ENCODE results near the gene GNG5.
"Not testable (repeated sequence)": the region's sequence is repeated elsewhere in the genome, so short reads cannot be mapped to it uniquely, and the experiment has no call there.

GNG5 gene

DNA sequence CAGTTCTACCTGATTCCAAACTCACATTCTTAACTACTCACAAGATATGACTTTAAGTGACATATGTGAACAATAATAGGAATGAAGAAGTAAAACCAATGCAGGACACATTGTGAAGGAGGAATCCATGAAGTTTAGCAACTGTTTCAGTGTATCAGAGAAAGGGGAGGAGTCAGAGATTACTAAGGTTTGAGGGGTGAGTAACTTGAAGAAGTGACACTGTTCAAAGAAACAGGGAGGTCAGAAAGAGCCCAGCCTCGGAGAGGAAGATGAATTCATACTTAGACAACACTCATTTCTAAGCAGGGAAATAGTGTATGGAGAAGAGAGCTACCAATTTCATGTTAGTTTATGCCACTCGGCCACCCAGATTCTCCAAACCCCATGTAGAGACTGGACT, 55.5 kb downstream of the GNG5 start:
- Histone ChIP-seq H3K4me1 (no peaks in the 10 kb centered on the region), H3K27me3 (no peaks in the 10 kb centered on the region), H3K27ac (no peak overlapping the region), H3K4me3 (no peak overlapping the region), H3K9me3 (no peaks in the 10 kb centered on the region), H3K36me3 (no peaks in the 10 kb centered on the region)
- intact Hi-C loops (cut with DNase I; ENCODE audit: low total_unique reads) = loop anchor here (10.0 kb wide), 1 partner anchor 314 kb away; no protein-coding TSS in a partner anchor
- no peak for DNase-seq
- TF ChIP-seq, protein P1, sequence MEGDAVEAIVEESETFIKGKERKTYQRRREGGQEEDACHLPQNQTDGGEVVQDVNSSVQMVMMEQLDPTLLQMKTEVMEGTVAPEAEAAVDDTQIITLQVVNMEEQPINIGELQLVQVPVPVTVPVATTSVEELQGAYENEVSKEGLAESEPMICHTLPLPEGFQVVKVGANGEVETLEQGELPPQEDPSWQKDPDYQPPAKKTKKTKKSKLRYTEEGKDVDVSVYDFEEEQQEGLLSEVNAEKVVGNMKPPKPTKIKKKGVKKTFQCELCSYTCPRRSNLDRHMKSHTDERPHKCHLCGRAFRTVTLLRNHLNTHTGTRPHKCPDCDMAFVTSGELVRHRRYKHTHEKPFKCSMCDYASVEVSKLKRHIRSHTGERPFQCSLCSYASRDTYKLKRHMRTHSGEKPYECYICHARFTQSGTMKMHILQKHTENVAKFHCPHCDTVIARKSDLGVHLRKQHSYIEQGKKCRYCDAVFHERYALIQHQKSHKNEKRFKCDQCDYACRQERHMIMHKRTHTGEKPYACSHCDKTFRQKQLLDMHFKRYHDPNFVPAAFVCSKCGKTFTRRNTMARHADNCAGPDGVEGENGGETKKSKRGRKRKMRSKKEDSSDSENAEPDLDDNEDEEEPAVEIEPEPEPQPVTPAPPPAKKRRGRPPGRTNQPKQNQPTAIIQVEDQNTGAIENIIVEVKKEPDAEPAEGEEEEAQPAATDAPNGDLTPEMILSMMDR (IDR thresholded peaks at IDR 0.05) = no peak

- H3K4me1 ChIP-seq; H3K27me3 ChIP-seq; H3K9me3 ChIP-seq; H3K4me3 ChIP-seq; DNase-seq; intact Hi-C loops (cut with DNase I; ENCODE audit: low total_unique reads); H3K27ac ChIP-seq; H3K36me3 ChIP-seq: not testable (repeated sequence)
These were observed 57.7 kb downstream of the GNG5 start for GRCh38 chr1:84448704-84449103.

Measured in tibial artery (tissue), 4 donors.